Activated CD8-positive, alpha-beta T cell treated with anti-CD3 and anti-CD28 coated beads for 36 hours (primary cell): ENCODE data around the gene ZNF467. TPM values are rescaled to one million over a fixed set of nuclear protein-coding genes. Genes with fewer than 3 reads are reported as not detected.

Source experiments
- ATAC-seq: fragments of 200-7000 bp; cut with Tn5 transposase; one replicate; pipeline ENCODE4 v1.10.0; 2021; ENCODE audit warnings: mild to moderate bottlenecking, moderate library complexity
- CTCF ChIA-PET: fragments of 350-600 bp; sonication (Branson Sonifier 250); formaldehyde crosslinking; loops from one replicate; lab custom pipeline; 2021; ENCODE audit warnings: antibody characterized with exemption; lab: Charles Lee
- POLR2A ChIA-PET: fragments of 350-600 bp; sonication (Branson Sonifier 250); formaldehyde crosslinking; loops from one replicate; lab custom pipeline; 2021; ENCODE audit warnings: antibody characterized with exemption; lab: Charles Lee
- DNase-seq: peaks from one replicate; pipeline ENCODE4 v3.0.0-alpha.2; 2020
- H3K27ac Mint-ChIP-seq: one replicate; pipeline ENCODE4 v1.8.0; 2021; ENCODE audit warnings: mild to moderate bottlenecking, mixed read lengths
- H3K27me3 Mint-ChIP-seq: one replicate; pipeline ENCODE4 v1.8.0; 2021; ENCODE audit warnings: mixed read lengths
- H3K36me3 Mint-ChIP-seq: one replicate; pipeline ENCODE4 v1.8.0; 2021; ENCODE audit warnings: low read depth, mixed read lengths
- H3K4me1 Mint-ChIP-seq: one replicate; pipeline ENCODE4 v1.8.0; 2021; ENCODE audit warnings: low read depth, mixed read lengths
- H3K4me3 Mint-ChIP-seq: one replicate; pipeline ENCODE4 v1.8.0; 2021; ENCODE audit warnings: mild to moderate bottlenecking, moderate library complexity, mixed read lengths
- H3K9me3 Mint-ChIP-seq: one replicate; pipeline ENCODE4 v1.8.0; 2021; ENCODE audit warnings: mixed read lengths
- intact Hi-C: fragments of 100-400 bp; cut with micrococcal nuclease; formaldehyde crosslinking; loops from one replicate; pipeline ENCODE4 v1.10.0; 2022
- total RNA-seq, 2 experiments: library from RNA; stranded (reverse); gene quantifications; one replicate each; pipeline ENCODE4 v1.2.3, GENCODE V29; 2021
- TF ChIP-seq, protein P1 (sequence below): fragments of 200-600 bp; IDR thresholded peaks from one replicate; pipeline ENCODE4 v1.8.0; 2022; ENCODE audit warnings: antibody characterized with exemption, mild to moderate bottlenecking

Gene ZNF467
- total RNA-seq, 2 experiments from 2014 or later = 0.09 TPM; not detected in 1

DNA sequence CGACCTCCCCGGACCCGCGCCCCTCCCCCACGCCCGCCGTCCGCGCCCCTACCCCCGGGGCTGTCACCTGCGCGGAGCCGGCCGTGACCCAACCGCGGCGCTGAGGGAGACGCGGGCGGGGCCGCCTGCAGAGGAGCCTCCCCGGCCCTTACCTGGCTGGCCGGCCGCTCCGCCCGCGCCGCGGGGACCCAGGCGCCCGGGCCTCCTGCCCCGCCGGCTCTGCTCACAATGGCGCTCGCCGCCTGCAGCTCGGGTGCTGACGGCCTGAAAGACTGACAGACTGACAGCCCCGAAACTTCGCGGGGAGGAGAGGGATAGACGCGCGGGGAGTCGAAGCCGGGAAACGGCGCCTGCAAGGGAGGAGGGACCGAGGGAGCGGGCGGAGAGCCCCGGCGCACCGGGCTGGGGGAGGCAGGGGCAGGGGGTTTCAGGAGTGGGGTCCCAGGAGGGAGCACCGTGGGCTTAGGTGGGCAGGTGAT is 393 bp downstream of the ZNF467 start:
- Mint-ChIP-seq H3K36me3 (no peaks in the 10 kb centered on the region), H3K9me3 (no peaks in the 10 kb centered on the region), H3K4me1 (peaks cover 12% of the 10 kb centered on the region), H3K4me3 (peak overlapping the region; percentile 65), H3K27ac (no peak overlapping the region), H3K27me3 (peaks cover 11% of the 10 kb centered on the region)
- ATAC-seq (no peak), DNase-seq (peak; percentile 41)
- TF ChIP-seq, protein P1, sequence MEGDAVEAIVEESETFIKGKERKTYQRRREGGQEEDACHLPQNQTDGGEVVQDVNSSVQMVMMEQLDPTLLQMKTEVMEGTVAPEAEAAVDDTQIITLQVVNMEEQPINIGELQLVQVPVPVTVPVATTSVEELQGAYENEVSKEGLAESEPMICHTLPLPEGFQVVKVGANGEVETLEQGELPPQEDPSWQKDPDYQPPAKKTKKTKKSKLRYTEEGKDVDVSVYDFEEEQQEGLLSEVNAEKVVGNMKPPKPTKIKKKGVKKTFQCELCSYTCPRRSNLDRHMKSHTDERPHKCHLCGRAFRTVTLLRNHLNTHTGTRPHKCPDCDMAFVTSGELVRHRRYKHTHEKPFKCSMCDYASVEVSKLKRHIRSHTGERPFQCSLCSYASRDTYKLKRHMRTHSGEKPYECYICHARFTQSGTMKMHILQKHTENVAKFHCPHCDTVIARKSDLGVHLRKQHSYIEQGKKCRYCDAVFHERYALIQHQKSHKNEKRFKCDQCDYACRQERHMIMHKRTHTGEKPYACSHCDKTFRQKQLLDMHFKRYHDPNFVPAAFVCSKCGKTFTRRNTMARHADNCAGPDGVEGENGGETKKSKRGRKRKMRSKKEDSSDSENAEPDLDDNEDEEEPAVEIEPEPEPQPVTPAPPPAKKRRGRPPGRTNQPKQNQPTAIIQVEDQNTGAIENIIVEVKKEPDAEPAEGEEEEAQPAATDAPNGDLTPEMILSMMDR = no peak
- ChIA-PET POLR2A (no interaction called here), CTCF (no interaction called here)
- intact Hi-C loops = no loop called here

DNA sequence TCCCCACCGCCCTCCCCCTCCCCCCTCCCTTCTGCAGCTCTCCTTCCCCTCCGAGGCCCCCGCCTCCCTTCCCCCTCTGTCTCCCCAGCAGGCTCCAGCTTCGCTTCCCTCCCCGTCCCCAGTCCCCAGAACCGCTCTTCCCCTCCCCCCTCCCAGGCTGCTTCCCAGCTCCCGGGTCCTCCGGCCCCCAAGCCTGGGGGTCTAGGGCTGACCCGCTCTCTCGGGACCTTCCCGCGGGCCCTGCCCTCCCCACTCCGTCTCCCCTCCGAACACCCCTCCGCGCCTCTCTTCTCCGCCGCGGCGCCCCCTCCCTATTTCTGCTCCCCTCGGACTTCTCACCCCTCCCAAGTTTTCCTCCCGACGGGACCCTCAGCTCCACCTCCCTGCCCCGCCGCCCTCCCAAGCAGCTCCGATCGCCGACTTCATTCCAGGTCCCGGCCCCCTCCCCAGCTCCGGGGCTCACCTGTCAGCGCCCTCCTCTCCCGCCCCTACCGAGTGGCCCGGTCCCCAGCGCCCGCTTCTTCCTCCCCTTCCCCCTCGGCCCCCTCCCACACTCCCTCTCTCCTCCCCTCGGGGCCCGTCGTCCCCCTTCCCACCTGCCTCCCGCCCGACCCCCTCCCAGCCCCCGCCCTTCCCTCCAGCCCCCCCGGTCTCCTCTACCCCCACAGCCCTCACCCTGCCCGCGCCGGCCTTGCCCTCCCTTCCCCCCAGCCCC is 990 bp downstream of the ZNF467 start:
- CTCF ChIA-PET = interaction anchor here (1.4 to 1.8 kb wide), 2 partner anchors 35 to 49 kb away, joined by 4 to 5 read pairs; no protein-coding TSS in a partner anchor
- Mint-ChIP-seq H3K4me3 (peak overlapping the region; percentile 67), H3K9me3 (no peaks in the 10 kb centered on the region), H3K27ac (no peak overlapping the region), H3K27me3 (peaks cover 11% of the 10 kb centered on the region), H3K4me1 (peaks cover 12% of the 10 kb centered on the region), H3K36me3 (no peaks in the 10 kb centered on the region)
- ATAC-seq (no peak), DNase-seq (peak; percentile 46)
- TF ChIP-seq, protein P1 = no peak
- intact Hi-C loops = no loop called here
- POLR2A ChIA-PET = interaction anchor here (0.9 to 1.3 kb wide), 3 partner anchors 9 to 56 kb away, joined by 3 to 5 read pairs (median 4); no protein-coding TSS in a partner anchor

DNA sequence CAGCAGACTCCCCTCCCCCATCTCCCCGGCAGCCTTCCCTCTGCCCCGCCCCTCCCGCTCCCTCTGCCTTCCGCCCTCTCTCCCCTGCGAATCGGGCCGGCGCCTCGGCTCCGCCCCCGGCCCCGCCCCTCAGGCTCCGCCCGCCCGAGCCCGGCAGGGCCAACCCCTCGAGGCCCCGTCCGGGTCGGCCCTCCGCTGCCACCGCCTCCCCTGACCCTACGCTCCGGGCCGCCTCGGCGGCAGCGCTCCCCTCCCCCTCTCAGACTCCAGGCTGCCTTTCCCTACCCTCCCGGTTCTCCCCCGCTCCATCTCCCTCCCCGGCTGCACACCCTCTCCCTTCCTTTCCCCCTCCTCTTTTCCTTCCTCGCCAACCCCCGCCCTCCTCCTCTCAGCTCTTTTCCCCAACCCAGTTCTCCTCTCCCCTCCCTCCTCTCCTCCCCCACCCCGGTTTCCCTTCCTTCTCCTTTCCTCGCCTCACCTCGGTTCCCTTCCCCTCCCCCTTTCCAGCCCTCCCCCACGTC is 1.6 kb downstream of the ZNF467 start:
- CTCF ChIA-PET = interaction anchor here (1.4 to 1.8 kb wide), 2 partner anchors 36 to 48 kb away, joined by 4 to 5 read pairs; no protein-coding TSS in a partner anchor
- peaks cover 12% of the 10 kb centered on the region for H3K4me1 Mint-ChIP-seq
- peak; percentile 86 for DNase-seq

DNA sequence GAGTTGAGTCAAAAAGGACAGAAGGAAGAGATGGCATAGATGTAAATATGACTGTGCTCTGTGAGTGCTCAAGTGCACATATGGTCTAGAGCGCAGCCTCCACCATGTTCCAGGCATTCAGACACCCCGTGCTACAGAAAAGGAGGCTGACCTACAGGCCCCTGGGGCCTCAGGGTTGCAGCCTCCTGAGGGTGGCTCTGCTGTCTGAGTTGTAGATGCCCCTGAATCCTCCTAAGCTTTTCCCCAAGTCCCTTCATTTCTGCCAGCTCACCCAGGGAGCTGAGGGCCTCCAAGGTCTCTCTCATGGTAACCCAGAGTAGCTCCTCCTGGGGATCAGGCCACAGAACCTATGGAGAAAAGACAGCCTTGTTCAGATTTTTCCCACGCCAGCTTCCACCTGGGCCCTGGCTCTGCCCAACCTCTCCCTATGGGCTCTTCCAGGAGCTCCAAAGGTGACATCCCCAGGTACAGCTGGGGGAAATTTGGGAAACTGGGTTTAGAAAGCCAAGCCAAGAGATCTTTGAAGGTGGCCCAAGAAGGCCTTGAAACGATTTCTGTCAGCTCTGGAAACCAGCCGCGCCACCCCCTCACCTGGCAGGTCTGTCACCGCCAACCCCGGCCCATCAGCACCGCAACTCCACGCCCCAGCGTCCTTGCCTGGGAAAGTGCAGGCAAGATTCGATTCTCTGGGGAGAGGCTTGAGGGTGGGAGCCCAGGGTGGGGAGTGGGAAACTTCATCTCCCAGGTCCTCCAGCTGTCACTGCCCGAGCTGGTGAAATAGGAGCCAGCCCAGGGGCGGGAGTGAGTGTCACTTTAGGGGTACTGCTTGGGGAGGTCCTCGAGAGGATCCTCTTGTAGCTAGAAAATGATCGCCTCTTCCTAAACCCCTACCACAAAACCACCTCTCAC is 2.4 kb downstream of the ZNF467 start:
- Mint-ChIP-seq H3K4me3 (peak overlapping the region; percentile 67), H3K27ac (no peak overlapping the region), H3K9me3 (no peaks in the 10 kb centered on the region), H3K27me3 (peaks cover 11% of the 10 kb centered on the region), H3K4me1 (peaks cover 12% of the 10 kb centered on the region), H3K36me3 (no peaks in the 10 kb centered on the region)
- POLR2A ChIA-PET = interaction anchor here (0.5 to 1.3 kb wide), 3 partner anchors 8 to 447 kb away, joined by 3 to 5 read pairs (median 4); no protein-coding TSS in a partner anchor
- CTCF ChIA-PET = interaction anchor here (1.3 to 1.8 kb wide), 3 partner anchors 36 to 108 kb away, joined by 3 to 5 read pairs (median 4); no protein-coding TSS in a partner anchor
- ATAC-seq (peak; percentile 21), DNase-seq (no peak)
- TF ChIP-seq, protein P1 = no peak
- intact Hi-C loops = no loop called here

More for the DNA sequence above, 1.6 kb downstream of the ZNF467 start:
- peaks cover 11% of the 10 kb centered on the region for H3K27me3 Mint-ChIP-seq
- no peak overlapping the region for H3K27ac Mint-ChIP-seq
- H3K36me3 Mint-ChIP-seq = no peaks in the 10 kb centered on the region
- intact Hi-C loops = no loop called here
- H3K4me3 Mint-ChIP-seq = peak overlapping the region; percentile 67
- POLR2A ChIA-PET = interaction anchor here (0.9 to 1.3 kb wide), 3 partner anchors 9 to 55 kb away, joined by 3 to 5 read pairs (median 4); no protein-coding TSS in a partner anchor
- ATAC-seq = peak; percentile 97
- no peaks in the 10 kb centered on the region for H3K9me3 Mint-ChIP-seq
- TF ChIP-seq, protein P1 = no peak
